ENCODE results near the gene ATP2B1. TPM values are rescaled to one million over a fixed set of nuclear protein-coding genes. Genes with fewer than 3 reads are reported as not detected.

Gene ATP2B1
- total RNA-seq, 1 donor from 2014 or later, result 19.5 TPM

DNA sequence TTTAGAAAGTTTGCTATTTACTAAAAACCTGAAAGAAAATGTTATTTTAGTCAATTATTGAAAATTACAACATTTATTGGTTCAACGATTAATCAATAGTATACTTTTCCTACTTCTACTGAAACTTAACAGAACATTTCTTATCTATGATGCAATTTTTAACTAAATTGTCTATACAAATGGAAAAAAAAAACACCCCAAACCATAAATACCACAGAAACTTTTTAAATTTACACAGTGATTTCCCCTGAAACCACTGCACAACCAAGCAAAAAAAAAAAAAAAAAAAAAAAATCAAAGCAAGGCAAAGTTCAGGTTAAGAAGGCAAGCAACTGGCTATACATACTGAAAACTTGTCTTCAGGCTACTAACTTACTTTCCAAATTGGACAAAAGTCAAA lies 110.9 kb downstream of the ATP2B1 start:
- intact Hi-C loops (cut with micrococcal nuclease), result loop anchor here (1.0 to 5.0 kb wide), 2 partner anchors 112 to 505 kb away; no protein-coding TSS in a partner anchor

- intact Hi-C loops (cut with micrococcal nuclease), result loop anchor here (5.0 kb wide), 1 partner anchor 505 kb away; no protein-coding TSS in a partner anchor
Measured at GRCh38 chr12:89597210-89597609, 111.4 kb downstream of the ATP2B1 start.

- intact Hi-C loops (cut with micrococcal nuclease), result no loop called here
Measured at GRCh38 chr12:89593873-89594272, 114.8 kb downstream of the ATP2B1 start.

- intact Hi-C loops (cut with micrococcal nuclease), result no loop called here
Measured at GRCh38 chr12:89593233-89593632, 115.4 kb downstream of the ATP2B1 start.

- intact Hi-C loops (cut with micrococcal nuclease), result no loop called here
Measured at GRCh38 chr12:89589753-89590152, 118.9 kb downstream of the ATP2B1 start.

DNA sequence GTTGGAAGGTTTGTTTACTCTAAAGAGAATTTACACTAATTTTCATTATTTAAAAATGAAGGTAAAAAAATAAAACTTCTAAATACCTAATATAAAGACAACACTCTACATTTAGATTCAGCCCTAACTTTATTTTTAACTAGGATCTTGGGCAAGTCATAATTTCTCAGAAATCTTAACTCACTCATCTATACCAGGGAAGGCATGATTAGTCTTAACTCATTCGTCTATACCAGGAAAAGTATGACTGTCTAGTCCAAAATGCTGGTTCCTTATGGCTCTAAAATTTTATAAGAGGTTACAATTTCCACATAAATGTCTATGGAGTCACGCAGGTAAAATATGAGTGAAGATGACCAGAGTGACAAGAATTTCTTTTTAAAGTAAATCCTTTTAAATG lies 130.1 kb downstream of the ATP2B1 start:
- intact Hi-C loops (cut with micrococcal nuclease), result no loop called here

- intact Hi-C loops (cut with micrococcal nuclease), result no loop called here
Measured at GRCh38 chr12:89576572-89577220, 131.9 kb downstream of the ATP2B1 start.

GRCh38 chr12:89575374-89575773 lies 133.3 kb downstream of the ATP2B1 start:
- intact Hi-C loops (cut with micrococcal nuclease), result no loop called here

DNA sequence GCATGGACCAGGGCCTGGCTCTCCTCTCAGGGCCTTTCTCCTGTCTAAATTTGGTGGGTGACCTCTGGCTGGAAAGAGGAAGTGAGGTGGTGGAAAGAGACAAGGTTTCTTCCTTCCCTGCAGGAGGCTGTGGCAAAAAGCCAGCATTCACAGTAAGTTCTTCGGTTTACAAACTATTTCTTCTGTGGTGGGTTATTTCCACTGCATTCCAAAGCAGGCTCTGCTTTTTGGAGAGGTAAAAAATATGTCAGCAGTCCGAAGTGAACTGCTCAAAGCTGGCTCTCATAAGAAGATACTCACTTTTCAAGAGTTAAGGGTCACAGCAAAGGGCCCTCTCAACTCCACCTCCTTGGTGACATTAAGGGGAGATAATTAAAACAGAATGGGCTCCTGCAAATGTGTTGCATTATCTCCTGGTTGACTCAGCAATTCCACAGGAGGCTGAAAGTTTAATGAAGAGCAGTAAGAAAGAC lies 133.9 kb downstream of the ATP2B1 start:
- intact Hi-C loops (cut with micrococcal nuclease), result no loop called here

DNA sequence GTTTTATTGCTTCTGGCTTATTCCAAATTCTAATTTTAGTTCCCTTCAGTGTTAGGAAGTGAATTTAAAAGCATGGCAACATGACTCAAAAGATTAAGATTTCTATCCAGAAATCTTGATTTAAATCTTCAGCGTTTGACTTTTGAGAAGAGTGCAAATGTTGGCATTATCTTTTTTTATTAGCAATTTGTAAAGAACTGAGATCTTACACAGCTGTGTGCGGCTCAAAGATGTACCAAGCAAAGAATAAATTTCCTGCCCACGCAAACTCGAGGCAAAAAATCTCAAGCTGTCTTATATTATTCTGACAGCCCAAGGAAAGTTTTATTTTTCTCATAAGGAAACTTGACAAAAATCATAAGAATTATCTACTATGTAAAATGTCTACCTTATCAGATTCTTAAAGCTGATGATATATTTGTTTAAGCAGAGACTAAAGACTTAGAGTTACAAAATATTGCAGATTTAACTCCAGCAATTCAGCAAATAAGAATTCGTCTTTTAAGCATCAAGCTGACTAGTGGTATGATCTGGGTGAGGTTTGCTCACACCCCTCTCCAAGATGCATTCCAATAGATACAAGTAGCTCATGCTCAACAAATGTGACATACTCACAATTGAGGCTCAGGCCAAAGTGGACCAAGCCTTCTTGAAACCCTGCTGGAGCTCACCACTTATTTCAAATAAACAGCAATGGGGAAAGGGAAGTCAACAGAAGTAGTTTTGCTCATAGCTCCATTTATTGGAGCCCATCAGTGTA lies 135.4 kb downstream of the ATP2B1 start:
- intact Hi-C loops (cut with micrococcal nuclease), result no loop called here

- intact Hi-C loops (cut with micrococcal nuclease), result no loop called here
Measured at GRCh38 chr12:89571491-89572195, 137.0 kb downstream of the ATP2B1 start.

GRCh38 chr12:89568484-89568883 lies 140.2 kb downstream of the ATP2B1 start:
- intact Hi-C loops (cut with micrococcal nuclease), result no loop called here

- intact Hi-C loops (cut with micrococcal nuclease), result no loop called here
Measured at GRCh38 chr12:89567691-89568239, 140.9 kb downstream of the ATP2B1 start.

GRCh38 chr12:89566615-89567014 lies 142.0 kb downstream of the ATP2B1 start:
- intact Hi-C loops (cut with micrococcal nuclease), result no loop called here

DNA sequence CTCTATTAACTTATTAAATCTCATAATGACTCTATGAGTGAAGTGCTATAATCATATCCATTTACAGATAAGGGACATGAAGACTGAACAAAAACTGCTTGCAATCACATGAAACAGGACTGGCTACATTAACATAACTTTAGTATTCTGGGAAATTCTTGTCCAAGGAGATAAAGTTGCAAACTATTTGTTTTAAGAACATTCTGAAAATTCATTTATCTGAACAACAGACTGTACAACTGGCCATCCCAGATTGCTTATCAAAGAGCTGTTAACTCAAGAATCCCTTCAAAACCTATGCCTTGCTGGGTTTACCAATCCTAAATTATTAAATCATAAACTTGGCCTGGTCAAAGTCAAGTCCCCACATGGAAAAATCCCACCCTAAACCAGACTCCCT lies 143.6 kb downstream of the ATP2B1 start:
- intact Hi-C loops (cut with micrococcal nuclease), result no loop called here

GRCh38 chr12:89559753-89560152 lies 148.9 kb downstream of the ATP2B1 start:
- intact Hi-C loops (cut with micrococcal nuclease), result no loop called here

GRCh38 chr12:89556976-89557375 lies 151.7 kb downstream of the ATP2B1 start:
- intact Hi-C loops (cut with micrococcal nuclease), result no loop called here

GRCh38 chr12:89552376-89552775 lies 156.3 kb downstream of the ATP2B1 start:
- intact Hi-C loops (cut with micrococcal nuclease), result no loop called here

DNA sequence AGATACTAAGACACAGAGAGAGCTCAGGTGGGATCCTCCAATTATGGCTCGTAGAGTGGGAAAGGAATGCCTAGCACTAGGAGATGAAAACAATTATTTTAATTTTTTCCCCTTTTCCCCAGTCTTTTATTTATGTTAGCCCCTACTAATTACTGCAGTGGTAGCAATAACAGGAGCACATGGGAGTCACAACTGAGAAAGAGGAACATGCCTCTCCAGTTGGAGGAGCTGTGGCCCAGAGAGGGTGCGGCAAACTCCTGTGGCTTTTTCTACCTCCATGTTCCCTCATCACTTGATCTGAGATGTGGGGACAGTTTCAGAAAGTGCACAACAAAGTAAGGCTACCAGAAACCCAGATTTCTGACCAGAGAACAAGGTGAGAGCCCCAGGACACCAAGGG lies 156.9 kb downstream of the ATP2B1 start:
- intact Hi-C loops (cut with micrococcal nuclease), result no loop called here

GRCh38 chr12:89547101-89547500 lies 161.5 kb downstream of the ATP2B1 start:
- intact Hi-C loops (cut with micrococcal nuclease), result no loop called here

- intact Hi-C loops (cut with micrococcal nuclease), result no loop called here
Measured at GRCh38 chr12:89546151-89546550, 162.5 kb downstream of the ATP2B1 start.

DNA sequence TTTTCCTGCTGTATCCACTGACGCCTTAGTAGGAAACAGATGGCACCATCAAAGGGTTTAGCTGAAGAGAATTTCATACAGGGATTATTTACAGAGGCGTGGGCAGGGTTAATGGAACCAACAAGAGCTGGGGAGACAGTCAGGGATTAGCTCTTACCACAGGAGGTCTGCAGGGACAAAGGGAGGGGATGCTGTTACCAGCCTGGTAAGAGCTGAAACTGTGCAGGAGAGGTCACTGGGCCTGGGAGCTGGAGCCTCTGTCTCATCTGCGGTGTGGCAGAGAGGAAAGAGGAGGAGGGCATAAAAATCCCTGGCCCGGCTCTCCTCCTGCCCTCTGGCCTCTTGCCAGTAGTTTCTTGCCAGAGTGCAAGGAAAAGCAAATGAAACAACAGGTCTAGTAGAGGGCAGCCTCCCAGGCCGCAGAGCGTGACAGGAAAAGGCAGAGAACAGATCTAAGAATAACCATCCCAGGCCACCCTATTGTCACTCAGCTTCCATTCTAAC lies 163.9 kb downstream of the ATP2B1 start:
- intact Hi-C loops (cut with micrococcal nuclease), result no loop called here
